Psoas muscle (tissue), 8 donors: ENCODE results near the gene KBTBD7. TPM values are rescaled to one million over a fixed set of nuclear protein-coding genes. Genes with fewer than 3 reads are reported as not detected.
A peak's percentile ranks its signal among the peaks of the same experiment; 100 is the strongest.

Source experiments
- ATAC-seq, 4 donors: fragments of 200-7000 bp; cut with Tn5 transposase; one replicate each; pipeline ENCODE4 v1.9.1; 2020; ENCODE audit warnings: moderate library complexity in 3 of 4, mild to moderate bottlenecking in 2 of 4
- DNase-seq, 2 donors: peaks; one replicate each; pipeline ENCODE4 v3.0.0-alpha.2; 2020
- H3K27ac ChIP-seq: fragments of 200-600 bp; one replicate; pipeline ENCODE4 v1.8.0; 2022
- H3K27me3 ChIP-seq, 3 donors: fragments of 200-600 bp in 1 of 3; one replicate each; pipeline versions ENCODE4 v1.6.1 to v1.8.0; 2013 to 2022; ENCODE audit warnings: low read length in 2 of 3, mild to moderate bottlenecking in 2 of 3, moderate library complexity in 1 of 3; ENCODE audit not compliant: insufficient read depth in 3 of 3
- H3K36me3 ChIP-seq, 2 donors: fragments of 200-600 bp in 1 of 2; one replicate each; pipeline versions ENCODE4 v1.6.1 to v1.8.0; 2013 to 2022; ENCODE audit warnings: low read depth in 1 of 2, mild to moderate bottlenecking in 1 of 2, moderate library complexity in 1 of 2; ENCODE audit not compliant: insufficient read depth in 1 of 2
- H3K4me1 ChIP-seq: fragments of 200-600 bp; one replicate; pipeline ENCODE4 v1.8.0; 2022
- H3K4me3 ChIP-seq: fragments of 200-600 bp; one replicate; pipeline ENCODE4 v1.8.0; 2022; ENCODE audit warnings: mild to moderate bottlenecking
- H3K9me3 ChIP-seq: fragments of 200-600 bp; one replicate; pipeline ENCODE4 v1.8.0; 2022
- CTCF ChIP-seq: fragments of 200-600 bp; IDR thresholded peaks from one replicate; pipeline ENCODE4 v1.8.0; 2022; ENCODE audit warnings: antibody characterized with exemption
- WGBS, 3 donors: extraction: QIAGEN DNeasy Blood & Tissue Kit; methylation state at CpG; one replicate each; pipeline versions ENCODE4 v1.1.6 to v1.1.7; 2013; 5-methylcytosine and 5-hydroxymethylcytosine counted together
- intact Hi-C, 2 donors: fragments of 100-400 bp; cut with DNase I; formaldehyde crosslinking; loops; one replicate each; pipeline versions ENCODE4 v1.11.0 to v1.14.2; 2022
- long read RNA-seq, 2 donors: library from polyadenylated mRNA; unstranded; transcript quantifications; one replicate each; pipeline ENCODE4 v2.0.0, GENCODE V29; 2021
- polyA plus RNA-seq, 3 donors: library from polyadenylated mRNA; stranded (reverse); fragments of 200-250 nt; gene quantifications; one replicate each; pipeline ENCODE4 v1.2.3, GENCODE V29; 2013
- total RNA-seq, 4 donors: library from RNA; stranded (reverse); fragmentation: NEBNext Ultra II Directional in 2 of 4; extraction: Animal tissue kit (Norgen Biotek cat#: 25700) in 2 of 4; gene quantifications; one replicate each; pipeline versions ENCODE4 v1.2.1 to v1.2.4, GENCODE V29; 2021 to 2023
- donor health status: healthy with polysubstance abuse.
- donor health status: DM: no; HTN: no; CAD: no; lungs with moderate emphysema.
- donor health status: Bipolar disorder and iron deficiency.
- donor health status: healthy.
- donor health status: DM: yes; HTN: yes; CAD: no.
- donor health status: DM: no; HTN: no; CAD: no.
- donor health status: DM: no; HTN: no; CAD: no.
- donor health status: DM: yes; HTN: yes; CAD: no.

The KBTBD7 gene
- total RNA-seq (1 to 10 TPM; 2.1 to 5.3 (median 3.8) TPM), polyA plus RNA-seq (1 to 10 TPM; 1.1 to 5.9 (median 1.3) TPM)
- long read RNA-seq, donor 1, result 0 reads
- long read RNA-seq, donor 2, full-length matches to known transcripts, result 11 of 12 reads
- long read RNA-seq, donor 2, partial matches to known transcripts, result 0 of 12 reads
- long read RNA-seq, donor 2, other reads (novel, unspliced or antisense), result 1 of 12 reads

- Histone ChIP-seq H3K27me3 (no peaks in the 10 kb centered on the region), H3K27ac (peak within 1 kb of the TSS; percentile 87), H3K36me3 (peaks cover 0 to 4% of the 10 kb centered on the region in 2 donors), H3K4me1 (peaks cover 19% of the 10 kb centered on the region), H3K9me3 (no peaks in the 10 kb centered on the region), H3K4me3 (peak within 1 kb of the TSS; percentile 93)
- ATAC-seq (peak; percentile 97 to 99 (median 98)), DNase-seq (peak; percentile 98)
- no peak for TF ChIP-seq CTCF
- intact Hi-C loops, result loop anchor here (1.0 to 5.0 kb wide), 3 partner anchors 61 to 132 kb away; partner anchors contain the start of genes NAA16 (in 1 of the 2) and WBP4 (in 1 of the 2)
- WGBS, 3 donors, result 1 to 5% (median 3%) methylated on average over 65 to 66 of the region's 66 CpGs
Measured at GRCh38 chr13:41193919-41194824, at the start of gene KBTBD7. TSS of gene KBTBD7 (minus strand) at chr13:41194569. CDS start at chr13:41194257, 312 bp downstream.

GRCh38 chr13:41241626-41242025, 47.3 kb upstream of the KBTBD7 start:
- H3K9me3 ChIP-seq, result no peaks in the 10 kb centered on the region
- peak in 3 of 4 donors; percentile 27 to 45 (median 34) for ATAC-seq
- WGBS, 3 donors, result 32 to 45% (median 43%) methylated on average over 4 of the region's 4 CpGs
- H3K27ac ChIP-seq, result no peak overlapping the region
- H3K4me3 ChIP-seq, result no peak overlapping the region
- peaks cover 0 to 29% of the 10 kb centered on the region in 2 donors for H3K36me3 ChIP-seq
- no peak for DNase-seq
- TF ChIP-seq CTCF, result no peak
- intact Hi-C loops, result no loop called here
- H3K27me3 ChIP-seq, result no peaks in the 10 kb centered on the region
- H3K4me1 ChIP-seq, result peaks cover 29% of the 10 kb centered on the region

- Histone ChIP-seq H3K4me3 (no peak overlapping the region), H3K27me3 (no peaks in the 10 kb centered on the region), H3K9me3 (no peaks in the 10 kb centered on the region), H3K4me1 (peaks cover 1% of the 10 kb centered on the region), H3K36me3 (peaks cover 0 to 63% of the 10 kb centered on the region in 2 donors), H3K27ac (no peak overlapping the region)
- WGBS, 3 donors, result 54 to 65% (median 61%) methylated on average over 1 of the region's 1 CpG
- intact Hi-C loops, result no loop called here
- DNase-seq (no peak), ATAC-seq (no peak)
- TF ChIP-seq CTCF, result no peak
Measured at GRCh38 chr13:41236369-41236768, 42.0 kb upstream of the KBTBD7 start.

- ATAC-seq (no peak), DNase-seq (no peak)
- no peak for TF ChIP-seq CTCF
- H3K36me3 ChIP-seq, result peaks cover 0 to 68% of the 10 kb centered on the region in 2 donors
- 92 to 95% (median 92%) methylated on average over 4 of the region's 4 CpGs for WGBS, 3 donors
- H3K4me3 ChIP-seq, result no peak overlapping the region
- intact Hi-C loops, result no loop called here
- H3K9me3 ChIP-seq, result no peaks in the 10 kb centered on the region
- no peaks in the 10 kb centered on the region for H3K4me1 ChIP-seq
- H3K27me3 ChIP-seq, result no peaks in the 10 kb centered on the region
- no peak overlapping the region for H3K27ac ChIP-seq
Measured at GRCh38 chr13:41232578-41233480, 38.5 kb upstream of the KBTBD7 start.
